ENCODE data around the gene GPR82.

Gene GPR82

DNA sequence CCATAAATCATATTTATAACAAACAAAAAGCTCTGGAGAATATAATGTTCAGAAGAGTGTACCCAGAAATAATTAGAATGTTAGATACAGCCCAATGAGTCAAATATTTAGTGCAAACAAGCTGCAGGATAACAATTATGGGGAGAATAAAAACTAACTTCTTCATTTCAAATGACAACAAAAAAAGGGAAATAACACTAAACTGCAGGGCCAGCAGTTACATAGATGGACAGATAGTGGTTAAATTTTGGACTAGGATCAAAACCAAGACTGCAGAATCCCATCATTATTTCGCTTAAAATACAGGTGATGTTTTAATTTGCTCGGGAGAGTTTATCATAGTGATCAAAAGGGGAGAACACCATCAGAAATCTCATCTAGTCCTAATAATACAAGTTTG, 35.8 kb upstream of the GPR82 start:
- Histone ChIP-seq H3K27ac (peak overlapping the region; percentile 67), H3K27me3 (no peaks in the 10 kb centered on the region), H3K4me3 (ENCODE audit: low read depth in 1 of 2, low read length in 1 of 2) (no peak overlapping the region), H3K4me1 (ENCODE audit: control insufficient read depth in 1 of 2, insufficient read depth in 1 of 2, low read depth in 1 of 2, low read length in 1 of 2) (peaks cover 35 to 45% of the 10 kb centered on the region in 2 experiments), H3K36me3 (no peaks in the 10 kb centered on the region), H3K9me3 (no peaks in the 10 kb centered on the region)
- TF ChIP-seq, protein P1, sequence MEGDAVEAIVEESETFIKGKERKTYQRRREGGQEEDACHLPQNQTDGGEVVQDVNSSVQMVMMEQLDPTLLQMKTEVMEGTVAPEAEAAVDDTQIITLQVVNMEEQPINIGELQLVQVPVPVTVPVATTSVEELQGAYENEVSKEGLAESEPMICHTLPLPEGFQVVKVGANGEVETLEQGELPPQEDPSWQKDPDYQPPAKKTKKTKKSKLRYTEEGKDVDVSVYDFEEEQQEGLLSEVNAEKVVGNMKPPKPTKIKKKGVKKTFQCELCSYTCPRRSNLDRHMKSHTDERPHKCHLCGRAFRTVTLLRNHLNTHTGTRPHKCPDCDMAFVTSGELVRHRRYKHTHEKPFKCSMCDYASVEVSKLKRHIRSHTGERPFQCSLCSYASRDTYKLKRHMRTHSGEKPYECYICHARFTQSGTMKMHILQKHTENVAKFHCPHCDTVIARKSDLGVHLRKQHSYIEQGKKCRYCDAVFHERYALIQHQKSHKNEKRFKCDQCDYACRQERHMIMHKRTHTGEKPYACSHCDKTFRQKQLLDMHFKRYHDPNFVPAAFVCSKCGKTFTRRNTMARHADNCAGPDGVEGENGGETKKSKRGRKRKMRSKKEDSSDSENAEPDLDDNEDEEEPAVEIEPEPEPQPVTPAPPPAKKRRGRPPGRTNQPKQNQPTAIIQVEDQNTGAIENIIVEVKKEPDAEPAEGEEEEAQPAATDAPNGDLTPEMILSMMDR (IDR thresholded peaks at IDR 0.05), result no peak

GRCh38 chrX:41688835-41689234, 35.1 kb upstream of the GPR82 start, which contains the start of gene GPR34:
GPR34 (plus strand) TSS chrX:41688973; CDS start chrX:41695634, 6,661 bp downstream.
- Histone ChIP-seq H3K9me3 (no peaks in the 10 kb centered on the region), H3K4me1 (ENCODE audit: control insufficient read depth in 1 of 2, insufficient read depth in 1 of 2, low read depth in 1 of 2, low read length in 1 of 2) (peaks cover 40 to 50% of the 10 kb centered on the region in 2 experiments), H3K4me3 (ENCODE audit: low read depth in 1 of 2, low read length in 1 of 2) (no peak within 1 kb of the TSS), H3K27ac (peak within 1 kb of the TSS; percentile 67), H3K36me3 (no peaks in the 10 kb centered on the region), H3K27me3 (no peaks in the 10 kb centered on the region)
- TF ChIP-seq, protein P1 (IDR thresholded peaks at IDR 0.05), result no peak

DNA sequence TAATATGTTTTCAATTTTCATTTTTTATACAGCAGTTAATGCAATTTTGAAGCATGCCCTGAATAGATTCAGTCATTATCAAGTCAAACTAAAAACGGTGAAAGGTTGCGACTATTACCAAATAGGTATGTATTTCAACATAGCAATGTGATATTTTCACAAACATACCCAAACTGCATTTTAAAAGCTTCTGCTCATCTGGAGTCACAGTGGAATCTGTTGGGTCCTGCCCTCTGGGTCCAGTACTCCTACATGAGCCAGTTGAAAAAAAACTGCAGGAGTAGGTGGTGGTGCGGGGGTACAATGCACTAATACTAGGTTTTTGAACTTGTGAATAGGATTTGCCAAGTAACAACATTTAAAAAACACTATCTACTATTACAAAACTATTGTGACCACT, 34.3 kb upstream of the GPR82 start:
- Histone ChIP-seq H3K4me1 (ENCODE audit: control insufficient read depth in 1 of 2, insufficient read depth in 1 of 2, low read depth in 1 of 2, low read length in 1 of 2) (peaks cover 49 to 55% of the 10 kb centered on the region in 2 experiments), H3K27ac (no peak overlapping the region), H3K9me3 (no peaks in the 10 kb centered on the region), H3K27me3 (no peaks in the 10 kb centered on the region), H3K36me3 (no peaks in the 10 kb centered on the region), H3K4me3 (ENCODE audit: low read depth in 1 of 2, low read length in 1 of 2) (no peak overlapping the region)
- TF ChIP-seq, protein P1 (IDR thresholded peaks at IDR 0.05), result no peak

DNA sequence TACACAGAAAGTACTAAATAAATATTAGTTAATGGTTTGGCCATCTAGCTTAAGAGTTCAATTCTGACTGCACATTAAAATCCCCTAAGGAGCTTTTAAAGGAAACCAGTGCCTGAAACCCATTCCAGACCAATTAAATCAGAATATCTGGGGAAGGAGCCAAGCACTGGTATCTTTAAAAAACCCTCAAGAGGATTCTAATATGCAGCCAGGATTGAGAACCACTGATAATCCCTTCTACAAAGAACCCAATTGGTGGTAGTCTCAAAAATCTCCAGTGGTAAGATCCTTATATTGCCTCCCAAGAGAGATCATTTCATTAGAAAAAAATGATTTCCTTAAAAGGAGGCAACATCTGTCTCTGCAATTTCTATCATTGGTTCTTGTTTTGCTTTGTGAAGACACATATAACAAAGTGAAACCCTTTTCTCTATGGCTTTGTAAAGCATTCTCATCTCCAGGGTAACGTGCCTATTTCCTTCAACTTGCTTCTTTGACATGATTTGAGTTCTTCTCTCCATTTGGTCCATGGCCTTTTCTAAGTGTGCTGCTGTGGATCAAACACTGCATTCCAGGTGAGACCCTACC, 31.7 kb upstream of the GPR82 start:
- H3K4me3 ChIP-seq (ENCODE audit: low read depth in 1 of 2, low read length in 1 of 2), result no peak overlapping the region
- no peaks in the 10 kb centered on the region for H3K36me3 ChIP-seq
- no peaks in the 10 kb centered on the region for H3K9me3 ChIP-seq
- H3K27ac ChIP-seq, result no peak overlapping the region
- H3K27me3 ChIP-seq, result no peaks in the 10 kb centered on the region
- H3K4me1 ChIP-seq (ENCODE audit: control insufficient read depth in 1 of 2, insufficient read depth in 1 of 2, low read depth in 1 of 2, low read length in 1 of 2), result peaks cover 38 to 40% of the 10 kb centered on the region in 2 experiments
- TF ChIP-seq, protein P1 (IDR thresholded peaks at IDR 0.05), result no peak

- H3K36me3 ChIP-seq, result no peaks in the 10 kb centered on the region
- H3K4me3 ChIP-seq (ENCODE audit: low read depth in 1 of 2, low read length in 1 of 2), result no peak overlapping the region
- no peaks in the 10 kb centered on the region for H3K9me3 ChIP-seq
- peaks cover 33 to 34% of the 10 kb centered on the region in 2 experiments for H3K4me1 ChIP-seq (ENCODE audit: control insufficient read depth in 1 of 2, insufficient read depth in 1 of 2, low read depth in 1 of 2, low read length in 1 of 2)
- TF ChIP-seq, protein P1 (IDR thresholded peaks at IDR 0.05), result no peak
- H3K27ac ChIP-seq, result no peak overlapping the region
- no peaks in the 10 kb centered on the region for H3K27me3 ChIP-seq
These were observed 31.0 kb upstream of the GPR82 start for GRCh38 chrX:41693024-41693423.
